Epithelial cell of proximal tubule (primary cell): ENCODE measurements around the gene PIP. TPM values are rescaled to one million over a fixed set of nuclear protein-coding genes. Genes with fewer than 3 reads are reported as not detected.
"Not testable (repeated sequence)": the region's sequence is repeated elsewhere in the genome, so short reads cannot be mapped to it uniquely, and the experiment has no call there.

Experiments used
- DNase-seq: peaks from one replicate; pipeline ENCODE4 v3.0.0-alpha.2; 2011; ENCODE audit warnings: low read depth
- H3K4me3 ChIP-seq: 2 replicates; pipeline ENCODE4 v1.5.1; 2011; ENCODE audit warnings: low read depth, mild to moderate bottlenecking, low read length
- CTCF ChIP-seq: conservative IDR thresholded peaks from 2 replicates; pipeline ENCODE4 v1.5.1; 2012; ENCODE audit warnings: low read depth, mild to moderate bottlenecking, low read length
- total RNA-seq: library from RNA; depleted of rRNA; stranded (reverse); fragments of >200 nt; gene quantifications from 2 replicates; pipeline ENCODE4 v1.2.3, GENCODE V29; 2015

Gene PIP
- total RNA-seq, 1 donor from 2014 or later = not detected

- H3K4me3 ChIP-seq = no peak overlapping the region
- DNase-seq = no peak
- TF ChIP-seq CTCF = no peak
Measured at GRCh38 chr7:143148050-143148449, 16.2 kb downstream of the PIP start.

GRCh38 chr7:143148651-143149050 is 16.8 kb downstream of the PIP start:
- no peak for DNase-seq
- H3K4me3 ChIP-seq = no peak overlapping the region
- no peak for TF ChIP-seq CTCF

- not testable (repeated sequence) for H3K4me3 ChIP-seq, DNase-seq
Measured at GRCh38 chr7:143150696-143151095, 18.8 kb downstream of the PIP start.

- DNase-seq, H3K4me3 ChIP-seq: not testable (repeated sequence)
Measured at GRCh38 chr7:143158617-143159016, 26.7 kb downstream of the PIP start.

- DNase-seq = no peak
- TF ChIP-seq CTCF = no peak
Measured at GRCh38 chr7:143171697-143172096, 39.8 kb downstream of the PIP start.

GRCh38 chr7:143172354-143172753 is 40.5 kb downstream of the PIP start:
- no peak for DNase-seq
- TF ChIP-seq CTCF = no peak
- peak overlapping the region; percentile 38 for H3K4me3 ChIP-seq

More at GRCh38 chr7:143171697-143172096, 39.8 kb downstream of the PIP start:
- H3K4me3 ChIP-seq = no peak overlapping the region

GRCh38 chr7:143176128-143176527 is 44.3 kb downstream of the PIP start:
- TF ChIP-seq CTCF = no peak
- no peak overlapping the region for H3K4me3 ChIP-seq
- DNase-seq = no peak

- no peak overlapping the region for H3K4me3 ChIP-seq
- DNase-seq = no peak
- TF ChIP-seq CTCF = no peak
Measured at GRCh38 chr7:143177374-143178119, 45.7 kb downstream of the PIP start.

- DNase-seq, H3K4me3 ChIP-seq: not testable (repeated sequence)
Measured at GRCh38 chr7:143180771-143181170, 48.9 kb downstream of the PIP start.
